Cerebellar cortex (tissue), 1 donor: ENCODE results near the gene LIPH.
A peak's percentile ranks its signal among the peaks of the same experiment; 100 is the strongest.

Experiments used
- DNase-seq: peaks from one replicate; pipeline ENCODE4 v3.0.0-alpha.2; 2015; ENCODE audit warnings: low spot score

Gene LIPH

GRCh38 chr3:185540695-185541094 is 11.7 kb downstream of the LIPH start:
- DNase-seq, result no peak

GRCh38 chr3:185539934-185540333 is 12.5 kb downstream of the LIPH start:
- no peak for DNase-seq

- DNase-seq, result no peak
Observed at GRCh38 chr3:185537369-185537970, 14.9 kb downstream of the LIPH start.

- no peak for DNase-seq
Observed at GRCh38 chr3:185534511-185534910, 17.9 kb downstream of the LIPH start.

GRCh38 chr3:185532901-185533300 is 19.5 kb downstream of the LIPH start:
- DNase-seq, result peak; percentile 3

GRCh38 chr3:185530856-185531255 is 21.5 kb downstream of the LIPH start:
- no peak for DNase-seq

GRCh38 chr3:185528532-185528931 is 23.9 kb downstream of the LIPH start:
- no peak for DNase-seq

GRCh38 chr3:185527364-185527763 is 25.0 kb downstream of the LIPH start:
- no peak for DNase-seq

GRCh38 chr3:185526349-185526951 is 25.9 kb downstream of the LIPH start:
- DNase-seq, result no peak

GRCh38 chr3:185521349-185522138 is 30.8 kb downstream of the LIPH start:
- DNase-seq, result no peak

GRCh38 chr3:185519021-185519420 is 33.4 kb downstream of the LIPH start:
- no peak for DNase-seq

- no peak for DNase-seq
Observed at GRCh38 chr3:185517387-185518130, 34.8 kb downstream of the LIPH start.

GRCh38 chr3:185511711-185512110 is 40.7 kb downstream of the LIPH start:
- no peak for DNase-seq

GRCh38 chr3:185508335-185508991 is 43.9 kb downstream of the LIPH start:
- DNase-seq, result peak; percentile 53

- DNase-seq, result no peak
Observed at GRCh38 chr3:185507883-185508282, 44.5 kb downstream of the LIPH start.

GRCh38 chr3:185504636-185505035 is 47.8 kb downstream of the LIPH start:
- DNase-seq, result no peak

GRCh38 chr3:185503521-185503920 is 48.9 kb downstream of the LIPH start:
- DNase-seq, result no peak

- no peak for DNase-seq
Observed at GRCh38 chr3:185502987-185503386, 49.4 kb downstream of the LIPH start.

- DNase-seq, result peak; percentile 86
Observed at GRCh38 chr3:185498503-185499396, 53.6 kb downstream of the LIPH start, which contains the start of gene TMEM41A. TMEM41A (minus strand) TSS chr3:185499035; CDS start chr3:185498961, 74 bp downstream.

- no peak for DNase-seq
Observed at GRCh38 chr3:185490241-185490640, 62.1 kb downstream of the LIPH start.

- DNase-seq, result no peak
Observed at GRCh38 chr3:185489462-185489861, 62.9 kb downstream of the LIPH start.
